Stimulated activated CD4-positive, alpha-beta T cell treated with anti-CD3 and anti-CD28 coated beads, Interleukin-4, amount 100 ng/mL, for 24 hours (primary cell): ENCODE measurements around the gene HNF1B.

Experiments
- DNase-seq: peaks from one replicate; pipeline ENCODE4 v3.0.0-alpha.2; 2020

HNF1B gene

GRCh38 chr17:37664214-37664613, 80.6 kb downstream of the HNF1B start:
- DNase-seq = no peak

GRCh38 chr17:37662353-37662752, 82.5 kb downstream of the HNF1B start:
- DNase-seq = no peak

- DNase-seq = no peak
Observed at GRCh38 chr17:37661400-37662014, 83.4 kb downstream of the HNF1B start.

DNA sequence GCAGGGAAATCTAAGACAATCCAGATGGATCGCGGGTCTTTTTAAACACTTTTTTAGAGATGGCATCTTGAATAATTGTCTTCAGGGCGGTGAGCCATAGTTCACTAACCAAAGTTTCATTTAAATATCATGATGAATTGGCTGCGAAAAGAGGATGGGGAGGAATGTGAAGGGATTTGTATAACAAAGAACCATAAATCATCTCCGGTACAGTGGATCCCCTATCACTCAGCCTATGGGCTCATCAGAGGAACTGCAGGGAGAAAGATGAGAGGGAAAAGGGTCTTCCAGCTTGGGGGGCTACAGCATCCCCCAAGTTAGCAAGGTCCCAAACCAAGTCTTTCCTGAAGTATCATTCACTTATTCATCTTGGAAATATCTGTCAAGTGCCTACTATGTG, 84.9 kb downstream of the HNF1B start:
- DNase-seq = no peak

- DNase-seq = no peak
Observed at GRCh38 chr17:37657202-37657601, 87.7 kb downstream of the HNF1B start.

DNA sequence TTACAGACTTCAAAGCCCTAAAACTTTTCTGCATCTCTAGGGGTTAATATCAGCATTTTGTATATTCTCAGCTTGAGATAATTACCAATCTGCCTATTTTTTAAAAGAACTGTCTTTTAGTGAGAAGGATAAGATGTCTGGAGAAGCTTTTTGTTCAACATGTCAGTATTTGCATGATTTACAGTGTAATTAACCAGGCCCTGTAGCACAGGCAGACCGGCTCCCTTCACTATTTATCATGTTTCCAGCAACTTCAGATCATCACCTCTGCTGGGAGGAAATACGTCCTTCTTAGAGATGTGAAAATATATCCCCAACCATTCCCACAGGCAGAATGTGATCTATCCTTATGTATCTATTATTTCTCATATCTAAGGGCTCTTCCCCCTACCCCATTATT, 93.0 kb downstream of the HNF1B start:
- no peak for DNase-seq

- no peak for DNase-seq
Observed at GRCh38 chr17:37650419-37651003, 94.3 kb downstream of the HNF1B start.

- no peak for DNase-seq
Observed at GRCh38 chr17:37648555-37648954, 96.3 kb downstream of the HNF1B start.

GRCh38 chr17:37647856-37648255, 97.0 kb downstream of the HNF1B start:
- no peak for DNase-seq

GRCh38 chr17:37643869-37644268, 101.0 kb downstream of the HNF1B start:
- DNase-seq = no peak

GRCh38 chr17:37643118-37643766, 101.6 kb downstream of the HNF1B start, which contains the start of gene DDX52:
Gene DDX52, minus strand, starts transcription at chr17:37643446. Its CDS starts 26 bp downstream, at chr17:37643420.
- DNase-seq = peak; percentile 90

DNA sequence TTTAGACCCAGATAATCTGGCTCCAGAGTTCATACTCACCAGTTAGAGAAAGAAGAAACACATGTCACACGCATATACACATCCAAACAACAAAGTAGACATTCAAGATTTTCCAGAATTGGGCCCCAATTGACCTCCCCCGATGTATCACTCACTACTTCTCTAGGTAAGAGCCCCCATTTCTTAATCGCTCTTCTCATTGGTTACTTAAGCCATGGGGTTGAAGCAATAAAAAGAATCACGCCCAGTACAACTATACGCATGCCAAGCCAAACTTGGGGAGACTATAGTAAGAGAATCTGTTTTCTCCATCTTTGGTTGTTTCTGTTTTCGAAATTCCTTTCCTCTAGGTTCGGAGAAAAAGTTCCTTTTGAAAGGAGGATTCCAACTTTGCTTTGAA, 102.2 kb downstream of the HNF1B start:
- no peak for DNase-seq

DNA sequence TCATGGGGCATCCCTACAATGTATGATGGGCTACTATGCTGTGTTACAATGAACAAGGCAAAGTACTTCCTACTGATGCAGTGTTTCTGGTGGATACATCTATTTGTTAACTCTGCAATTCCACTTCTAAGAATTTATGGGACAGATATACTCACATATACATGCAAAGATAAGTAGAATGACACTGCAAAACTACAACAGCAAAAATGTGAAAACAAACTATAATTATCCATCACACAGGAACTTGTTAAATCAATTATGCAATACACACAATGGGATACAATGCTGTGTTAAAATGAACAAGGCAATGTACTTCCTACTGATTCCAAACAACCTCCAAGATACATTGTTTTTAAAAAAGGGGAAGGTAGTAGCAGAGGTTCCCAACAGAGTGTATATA, 104.8 kb downstream of the HNF1B start:
- no peak for DNase-seq

DNA sequence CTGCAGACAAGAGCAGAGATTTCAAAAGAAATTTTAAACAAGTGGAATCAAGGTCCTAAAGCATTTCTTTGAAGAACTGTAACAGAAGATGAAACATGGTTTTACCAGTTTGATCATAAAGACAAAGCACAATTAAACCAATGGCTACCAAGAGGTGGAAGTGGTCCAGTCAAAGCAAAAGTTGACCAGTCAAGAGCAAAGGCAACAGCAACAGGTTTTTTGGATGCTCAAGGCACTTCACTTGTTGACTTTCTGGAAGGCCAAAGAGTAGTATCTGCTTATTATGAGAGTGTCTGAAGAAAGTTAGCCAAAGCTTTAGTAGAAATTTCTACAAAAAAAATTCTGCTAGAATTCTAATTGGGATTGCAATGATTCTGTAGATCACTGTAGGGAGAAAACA, 106.9 kb downstream of the HNF1B start:
- DNase-seq = no peak
